ENCODE data around the gene RAI14.

DNA sequence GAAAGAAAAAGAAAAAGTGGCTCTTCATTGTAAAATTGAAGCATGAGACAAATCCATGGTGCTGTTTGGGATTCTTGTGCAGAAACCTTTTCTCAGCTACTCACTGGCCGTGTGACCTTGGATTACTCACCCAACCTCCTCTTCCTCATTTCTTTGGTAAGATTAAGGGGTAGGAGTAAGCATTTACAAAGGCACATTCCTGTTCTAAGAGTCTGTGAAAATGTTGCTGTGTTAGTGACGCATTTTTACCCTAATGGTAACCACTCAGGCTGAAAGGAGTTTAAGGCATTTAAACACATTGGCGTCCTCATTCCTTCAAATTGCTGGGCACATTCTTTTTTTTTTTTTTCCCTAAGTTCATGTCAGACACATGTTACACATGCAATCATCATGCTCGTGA is 4.3 kb downstream of the RAI14 start:
- TF ChIP-seq POLR2A (IDR thresholded peaks at IDR 0.05; ENCODE audit: low read depth, low read length): no peak
- no peak for TF ChIP-seq POLR2AphosphoS5 (IDR thresholded peaks at IDR 0.05; ENCODE audit: low read depth, low read length)
- TF ChIP-seq TAF1 (IDR thresholded peaks at IDR 0.05; ENCODE audit: low read depth, low read length): no peak
- no peak for TF ChIP-seq POU2F2 (IDR thresholded peaks at IDR 0.05; ENCODE audit: low read depth, low read length)
- no peak for TF ChIP-seq PAX5 (IDR thresholded peaks at IDR 0.05; ENCODE audit: insufficient read depth, low read length, severe bottlenecking)
- TF ChIP-seq SPI1 (IDR thresholded peaks at IDR 0.05; ENCODE audit: low read depth, low read length): no peak

Measured in GM12891 (cell line).